ENCODE results near the gene IFNAR2.
"Not testable (repeated sequence)": the region's sequence is repeated elsewhere in the genome, so short reads cannot be mapped to it uniquely, and the experiment has no call there.

IFNAR2 gene

DNA sequence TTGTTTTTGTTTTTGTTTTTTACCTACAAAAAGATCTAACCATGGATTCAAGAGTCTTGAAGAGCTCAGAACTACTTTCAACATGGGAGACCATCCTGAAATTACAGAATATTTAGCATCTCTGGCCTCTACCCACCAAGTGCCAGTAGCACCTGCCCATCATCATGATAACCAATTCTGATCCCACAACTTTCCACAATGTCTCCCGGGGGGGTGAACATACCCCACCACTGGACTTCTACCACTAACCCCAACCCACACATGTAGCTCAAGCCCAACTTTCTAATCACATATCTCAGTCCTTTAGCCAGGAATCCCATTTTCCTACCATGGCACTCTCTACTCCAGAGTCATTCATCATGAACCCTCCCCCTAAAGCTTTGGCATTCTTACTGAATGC lies 15.7 kb upstream of the IFNAR2 start:
- no peak for DNase-seq (ENCODE audit: low read depth in 2 of 3, low spot score in 2 of 3)

DNA sequence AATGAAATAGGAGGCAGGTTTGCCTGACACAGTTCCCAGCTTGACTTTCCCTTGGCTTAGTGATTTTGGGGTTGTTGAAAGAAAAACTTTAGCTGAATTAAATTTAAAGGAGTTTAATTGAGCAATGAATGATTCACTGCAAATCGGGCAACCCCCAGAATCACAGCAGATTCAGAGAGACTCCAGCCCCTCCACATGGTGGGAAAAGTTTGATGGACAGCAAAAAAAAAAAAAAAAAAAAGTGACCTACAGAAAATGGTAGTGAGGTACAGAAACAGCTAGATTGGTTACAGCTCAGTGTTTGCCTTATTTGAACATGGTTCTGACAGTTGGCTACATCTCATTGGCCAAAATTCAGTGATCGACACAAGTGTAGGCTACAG lies 12.6 kb upstream of the IFNAR2 start:
- no peak for DNase-seq (ENCODE audit: low read depth in 2 of 3, low spot score in 2 of 3)

DNA sequence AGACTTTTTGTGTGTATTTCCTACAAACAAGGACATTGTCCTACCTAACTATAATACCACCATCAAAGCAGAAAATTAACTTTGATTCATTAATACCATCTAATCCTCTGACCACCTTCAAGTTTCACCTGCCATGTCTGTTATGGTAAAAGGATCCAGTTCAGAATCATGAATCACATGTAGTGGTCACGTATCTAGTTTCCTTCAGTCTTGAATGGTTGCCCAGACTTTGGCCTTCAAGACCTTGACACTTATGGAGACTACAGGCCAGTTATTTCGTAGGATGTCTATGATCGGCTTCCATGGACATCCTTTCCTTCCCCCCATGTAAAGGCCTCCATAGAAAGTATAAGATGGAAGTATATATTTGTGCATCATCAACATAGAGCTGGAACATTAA lies 10.4 kb upstream of the IFNAR2 start:
- DNase-seq (ENCODE audit: low read depth in 2 of 3, low spot score in 2 of 3), result no peak

DNA sequence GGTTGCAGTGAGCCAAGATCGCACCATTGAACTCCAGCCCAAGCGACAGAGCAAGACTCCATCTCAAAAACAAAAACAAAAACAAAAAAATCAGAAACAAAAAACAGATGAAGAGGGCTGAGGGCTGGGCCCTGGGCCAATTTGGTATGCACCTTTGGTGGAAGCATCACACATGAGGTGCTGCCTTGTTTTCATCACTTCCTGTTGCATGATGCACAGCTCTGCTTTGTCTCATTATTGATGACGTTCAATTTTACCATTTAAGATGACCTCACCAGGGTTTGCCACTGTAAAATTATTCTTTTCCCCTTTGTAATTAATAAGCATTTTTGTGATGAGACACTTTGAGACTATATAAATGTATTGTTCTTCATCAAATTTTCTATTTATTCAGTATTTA lies 9.8 kb upstream of the IFNAR2 start:
- DNase-seq (ENCODE audit: low read depth in 2 of 3, low spot score in 2 of 3), result no peak

DNA sequence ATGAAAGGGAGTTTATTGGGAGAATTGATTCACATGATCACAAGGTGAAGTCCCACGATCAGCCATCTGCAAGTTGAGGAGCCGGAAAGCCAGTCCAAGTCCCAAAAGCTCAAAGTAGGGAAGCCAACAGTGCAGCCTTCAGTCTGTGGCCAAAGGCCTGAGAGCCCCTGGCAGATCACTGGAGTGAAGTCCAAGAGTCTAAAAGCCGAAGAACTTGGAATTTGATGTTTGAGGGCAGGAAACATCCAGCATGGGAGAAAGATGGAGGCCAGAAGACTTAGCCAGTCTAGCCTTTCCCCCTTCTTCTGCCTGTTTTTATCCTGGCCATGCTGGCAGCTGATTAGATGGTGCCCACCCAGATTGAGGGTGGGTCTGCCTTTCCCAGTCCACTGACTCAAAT lies 4.4 kb upstream of the IFNAR2 start:
- not testable (repeated sequence) for DNase-seq (ENCODE audit: low read depth in 2 of 3, low spot score in 2 of 3)

DNA sequence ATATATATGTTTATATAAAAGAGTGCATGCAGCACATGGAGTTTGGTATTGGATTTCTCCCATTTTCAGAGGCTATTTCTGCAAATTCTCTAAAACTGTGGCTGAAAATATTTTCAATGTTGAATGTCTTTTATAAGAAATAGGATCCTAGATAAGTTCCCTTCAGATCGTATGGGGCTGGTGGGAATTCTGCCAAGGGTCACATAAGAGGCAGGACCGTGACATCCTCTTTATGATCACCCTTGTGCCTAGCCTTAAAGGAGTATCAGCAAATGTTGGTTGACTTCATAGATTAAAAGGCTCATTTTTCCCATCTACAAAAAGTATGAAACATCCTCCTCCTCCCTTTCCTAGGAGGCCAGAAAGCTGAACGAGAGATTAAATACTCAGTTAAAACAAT lies 1.3 kb upstream of the IFNAR2 start:
- DNase-seq (ENCODE audit: low read depth in 2 of 3, low spot score in 2 of 3), result no peak

DNA sequence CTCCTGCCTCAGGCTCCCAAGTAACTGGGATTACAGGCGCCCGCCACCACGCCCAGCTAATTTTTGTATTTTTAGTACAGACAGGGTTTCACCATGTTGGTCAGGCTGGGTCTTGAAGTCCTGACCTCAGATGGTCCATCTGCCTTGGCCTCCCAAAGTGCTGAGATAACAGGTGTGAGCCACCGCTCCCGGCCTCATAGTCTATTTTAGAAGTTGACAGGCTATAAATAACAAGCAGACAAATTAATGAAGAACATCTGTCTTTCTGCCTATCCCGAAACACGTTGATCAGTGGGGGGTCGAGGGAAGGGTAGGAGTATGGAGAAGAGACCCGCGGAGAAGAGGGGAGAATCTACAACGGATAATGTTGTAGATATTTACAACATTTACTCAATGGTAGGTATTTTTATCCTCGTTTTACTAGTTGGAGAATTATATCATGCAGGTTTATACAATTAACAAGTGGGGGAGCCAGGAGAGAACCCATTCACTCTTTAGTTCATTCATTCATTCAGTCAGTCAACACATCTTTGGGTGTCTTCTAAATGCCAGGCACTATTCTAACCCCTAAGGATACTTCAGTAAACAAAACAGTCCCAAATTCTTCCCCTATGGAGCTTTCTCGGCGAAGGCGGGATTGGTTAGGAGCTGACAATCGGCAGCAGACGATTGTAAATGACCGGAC lies 497 bp upstream of the IFNAR2 start:
- DNase-seq (ENCODE audit: low read depth in 2 of 3, low spot score in 2 of 3), result no peak

DNA sequence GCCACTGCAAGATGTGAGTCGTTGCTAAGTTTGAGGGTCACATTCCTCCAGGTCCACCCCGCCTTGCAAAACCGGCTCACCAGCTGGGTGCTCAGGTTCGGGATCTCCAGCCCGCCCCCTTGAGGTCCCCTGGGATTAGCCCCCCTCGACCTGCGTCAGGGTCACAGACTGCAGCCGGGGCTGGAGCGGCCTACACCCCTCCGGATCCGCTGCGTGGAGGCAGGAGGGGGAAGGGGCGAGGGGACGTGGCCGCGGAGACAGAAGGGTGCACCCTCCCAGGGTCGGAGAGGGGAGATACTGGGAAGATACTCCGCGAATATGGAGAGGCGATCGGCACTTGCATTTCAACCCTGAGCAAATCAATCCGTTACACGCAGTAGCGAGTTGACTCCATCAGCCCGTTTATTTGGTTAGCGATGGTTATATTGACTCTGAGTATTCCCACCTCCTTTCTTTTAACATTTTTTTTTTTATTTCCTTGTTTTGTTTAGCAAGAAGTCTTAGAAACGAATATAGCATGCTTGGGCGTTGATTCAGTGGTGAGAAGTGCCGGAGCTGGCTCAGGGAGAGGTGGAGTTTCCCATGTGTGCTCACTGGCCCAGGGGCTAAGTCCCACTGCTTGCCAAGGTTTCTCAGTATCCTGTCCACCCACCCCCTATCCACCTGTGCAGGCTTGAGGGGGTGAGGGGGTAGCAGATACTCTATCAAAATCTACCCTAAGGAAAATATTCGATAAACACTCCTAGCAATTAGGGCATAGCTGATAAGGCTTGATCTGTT lies 997 bp downstream of the IFNAR2 start:
- DNase-seq (ENCODE audit: low read depth in 2 of 3, low spot score in 2 of 3), result no peak

DNA sequence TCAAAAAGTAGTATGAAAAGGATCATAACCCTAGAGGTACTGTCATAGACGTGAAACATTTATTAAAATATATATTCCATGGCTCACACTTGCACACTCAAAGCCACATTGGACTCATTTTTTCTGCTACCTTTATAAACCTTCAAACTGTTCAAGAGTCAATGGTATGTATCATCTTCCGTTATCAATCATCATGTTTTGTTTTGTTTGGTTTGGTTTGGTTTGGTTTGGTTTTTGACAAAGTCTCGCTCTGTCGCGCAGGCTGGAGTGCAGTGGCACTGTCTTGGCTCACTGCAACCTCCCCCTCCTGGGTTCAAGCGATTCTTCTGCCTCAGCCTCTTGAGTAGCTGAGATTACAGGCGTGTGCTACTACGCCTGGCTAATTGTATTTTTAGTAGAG lies 1.8 kb downstream of the IFNAR2 start:
- no peak for DNase-seq (ENCODE audit: low read depth in 2 of 3, low spot score in 2 of 3)

DNA sequence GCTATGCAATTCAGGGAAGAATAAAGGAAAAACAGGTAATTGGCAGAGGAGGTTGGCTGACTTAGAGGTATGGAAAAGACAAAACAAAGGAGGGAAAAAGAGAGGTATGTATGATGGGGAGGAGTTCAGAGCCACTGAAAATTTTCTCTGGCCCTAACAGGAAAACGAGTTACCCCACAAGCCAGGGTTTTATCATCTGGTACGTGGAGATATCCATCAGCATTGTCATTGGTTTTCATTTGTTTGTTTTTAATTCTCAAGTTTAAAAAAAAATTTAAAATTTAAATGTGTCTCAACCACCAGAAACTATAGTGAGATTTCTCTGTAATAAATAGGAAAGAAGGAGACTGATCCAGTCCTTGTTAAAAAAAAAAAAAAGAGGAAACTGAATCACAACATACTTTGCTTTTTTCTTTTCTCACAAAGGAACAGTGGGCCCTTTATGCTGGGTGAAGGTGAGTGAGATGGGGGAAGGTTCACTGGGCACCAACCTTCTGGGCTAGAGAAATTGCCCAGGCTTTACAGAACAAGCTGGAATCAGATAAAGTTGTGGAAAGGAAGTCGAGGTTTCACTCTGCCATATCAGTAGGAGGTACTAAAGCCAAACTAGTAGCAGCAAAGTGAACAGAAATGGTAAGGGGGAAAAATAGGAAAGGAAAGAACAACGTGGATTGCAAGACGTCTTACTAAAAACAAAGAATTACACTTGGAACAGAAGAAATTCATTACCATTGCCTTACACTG lies 2.7 kb downstream of the IFNAR2 start:
- no peak for DNase-seq (ENCODE audit: low read depth in 2 of 3, low spot score in 2 of 3)

DNA sequence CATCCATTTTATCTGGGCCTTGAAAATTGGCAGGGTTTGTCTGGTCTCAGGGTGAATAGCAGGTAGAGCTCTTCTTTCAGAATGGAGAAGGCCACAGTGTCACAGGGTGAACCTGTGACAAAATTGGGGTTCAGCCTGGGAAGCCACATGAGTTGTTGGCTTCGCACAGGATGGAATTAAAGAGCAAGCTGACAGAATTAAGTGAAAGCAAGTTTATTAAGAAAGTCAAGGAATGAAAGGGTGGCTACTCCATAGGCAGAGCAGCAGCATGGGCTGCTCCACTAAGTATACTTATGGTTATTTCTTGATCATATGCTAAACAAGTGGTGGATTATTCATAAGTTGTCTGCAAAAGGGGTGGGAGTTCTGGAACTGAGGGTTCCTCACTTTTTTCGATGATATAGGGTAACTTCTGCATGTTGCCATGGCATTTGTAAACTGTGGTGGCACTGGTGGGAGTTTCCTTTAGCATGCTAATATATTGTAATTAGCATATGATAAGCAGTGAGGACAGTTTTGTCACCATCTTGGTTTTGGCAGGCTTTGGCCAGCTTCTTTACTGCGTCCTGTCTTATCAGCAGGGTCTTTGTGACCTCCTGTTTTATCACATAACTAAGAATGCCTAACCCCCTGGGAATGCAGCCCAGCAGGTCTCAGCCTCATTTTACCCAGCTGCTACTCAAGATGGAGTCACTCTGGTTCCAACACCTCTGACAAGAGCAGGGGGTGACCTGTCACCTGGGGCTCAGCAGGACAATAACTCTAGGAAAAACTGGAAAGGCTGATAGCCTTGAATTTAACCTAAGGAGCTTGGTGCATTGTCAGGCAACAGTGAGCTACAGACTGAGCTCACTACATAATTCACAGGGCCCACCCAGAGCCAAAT lies 5.1 kb downstream of the IFNAR2 start:
- DNase-seq (ENCODE audit: low read depth in 2 of 3, low spot score in 2 of 3), result no peak

DNA sequence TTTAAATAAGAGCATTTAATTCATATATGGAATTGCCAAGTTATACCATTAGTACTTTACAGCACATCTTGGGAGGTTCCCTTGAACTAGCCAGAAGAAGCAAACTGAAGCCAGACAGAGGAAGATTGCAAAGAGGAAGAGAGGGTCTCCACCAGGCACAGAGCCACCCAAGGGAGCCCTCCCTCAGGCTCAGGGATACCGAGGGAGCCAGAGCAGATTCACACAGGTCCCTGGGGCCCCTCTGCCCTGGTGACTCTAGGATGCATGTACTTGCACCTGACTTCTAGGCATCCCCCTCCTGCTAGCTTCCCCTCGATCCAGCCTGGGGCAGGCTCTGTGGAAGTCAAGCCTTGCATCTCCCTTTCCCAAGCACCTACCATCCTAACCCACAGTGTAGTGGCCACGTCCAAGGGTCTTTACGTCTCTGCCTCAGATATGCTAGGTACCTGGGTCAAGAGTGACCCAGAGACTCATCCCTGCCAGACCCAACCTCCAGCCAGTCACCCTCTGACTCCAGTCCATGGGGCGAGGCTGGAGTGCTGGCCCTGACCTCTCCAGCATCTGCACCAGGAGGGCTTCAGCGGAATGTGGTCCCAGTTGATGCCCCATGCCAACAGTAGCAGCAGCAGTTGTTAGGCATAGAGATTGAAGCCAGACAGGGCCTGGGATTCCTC lies 6.4 kb downstream of the IFNAR2 start:
- DNase-seq (ENCODE audit: low read depth in 2 of 3, low spot score in 2 of 3), result no peak

DNA sequence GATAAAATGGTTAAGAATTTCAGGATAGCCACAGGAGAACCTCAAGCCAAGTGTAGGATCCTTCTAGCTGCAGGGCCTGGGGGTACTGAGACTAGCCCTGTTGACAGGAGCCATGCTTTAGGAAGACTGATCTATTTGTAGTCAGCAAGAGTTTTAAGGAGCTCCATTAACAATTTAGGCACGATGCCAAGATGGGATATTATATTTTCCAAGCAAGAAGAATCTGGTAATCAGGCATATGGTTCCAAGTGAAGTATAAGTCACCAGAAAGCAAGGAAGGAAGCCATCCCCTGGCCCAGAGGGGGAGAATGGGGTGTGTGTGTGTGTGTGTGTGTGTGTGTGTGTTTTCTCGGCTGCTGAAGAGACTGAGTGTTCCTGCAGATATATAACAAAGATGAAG lies 7.0 kb downstream of the IFNAR2 start:
- no peak for DNase-seq (ENCODE audit: low read depth in 2 of 3, low spot score in 2 of 3)

DNA sequence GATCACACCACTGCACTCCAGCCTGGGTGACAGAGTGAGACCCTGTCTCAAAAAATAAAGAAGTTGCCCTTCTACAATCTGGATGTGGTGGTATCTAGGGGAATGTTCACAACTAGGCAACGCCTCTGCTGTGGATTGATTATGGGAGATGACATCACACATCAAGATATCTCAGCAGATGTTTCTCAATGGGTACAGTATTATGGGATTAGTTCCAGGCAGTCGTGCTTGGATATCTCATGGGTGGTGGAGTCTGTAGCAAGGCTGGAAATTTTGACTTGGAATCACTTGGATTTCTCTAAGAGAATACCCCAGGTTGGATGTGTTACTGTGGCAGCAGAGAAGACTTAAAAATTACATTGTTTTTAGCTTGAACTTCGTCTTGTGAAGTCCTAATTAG lies 7.7 kb downstream of the IFNAR2 start:
- no peak for DNase-seq (ENCODE audit: low read depth in 2 of 3, low spot score in 2 of 3)

DNA sequence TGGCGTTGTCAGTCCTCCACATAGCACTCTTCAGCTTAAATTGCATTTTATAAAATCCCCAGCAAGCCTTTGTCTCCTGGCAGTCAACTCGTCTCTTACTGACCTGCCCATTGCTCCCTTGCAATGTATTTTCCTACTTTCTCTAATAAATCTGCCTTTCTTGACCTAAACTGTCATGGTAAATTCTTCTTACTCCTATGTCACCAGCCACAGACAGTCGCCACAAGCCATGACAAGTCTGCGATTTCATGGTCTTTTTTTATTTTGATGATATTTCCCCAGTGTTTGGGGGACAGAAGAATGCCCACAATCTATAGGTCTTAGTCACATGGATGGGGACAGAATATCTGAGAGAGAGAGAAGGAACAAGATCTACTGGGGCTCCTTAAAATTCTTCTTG lies 8.4 kb downstream of the IFNAR2 start:
- DNase-seq (ENCODE audit: low read depth in 2 of 3, low spot score in 2 of 3), result no peak

DNA sequence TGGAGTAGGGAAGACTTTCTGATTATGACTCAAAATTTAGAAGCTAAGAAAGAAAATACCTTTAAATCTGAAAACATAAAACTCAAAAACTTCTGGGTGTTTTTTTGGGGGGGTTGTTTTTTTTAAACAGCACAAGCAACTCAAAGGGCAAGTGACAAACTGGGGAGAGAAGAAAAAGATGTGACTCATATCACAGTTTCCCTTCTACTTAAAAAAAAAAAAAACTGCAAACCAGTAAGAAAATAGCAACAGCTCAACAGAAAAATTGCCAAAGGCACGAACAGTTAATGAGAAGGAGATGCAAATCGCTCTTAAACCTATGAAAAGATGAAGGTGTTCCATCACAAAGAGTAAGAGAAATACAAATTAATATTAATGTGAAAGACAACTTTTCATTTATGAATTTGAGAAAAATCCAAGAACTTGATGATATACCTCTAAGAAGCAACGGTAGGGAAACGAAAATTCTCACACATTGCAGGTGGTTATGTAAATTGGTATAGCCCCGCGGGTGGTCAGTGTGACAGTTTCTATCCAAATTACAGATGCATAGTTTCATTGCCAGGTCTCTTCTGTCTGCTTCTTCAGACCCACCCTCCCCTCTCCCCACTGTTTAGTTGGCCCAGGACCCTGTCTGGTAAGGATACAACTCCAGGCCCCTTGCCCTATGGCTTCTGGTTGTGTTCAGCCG lies 9.0 kb downstream of the IFNAR2 start:
- DNase-seq (ENCODE audit: low read depth in 2 of 3, low spot score in 2 of 3), result no peak

DNA sequence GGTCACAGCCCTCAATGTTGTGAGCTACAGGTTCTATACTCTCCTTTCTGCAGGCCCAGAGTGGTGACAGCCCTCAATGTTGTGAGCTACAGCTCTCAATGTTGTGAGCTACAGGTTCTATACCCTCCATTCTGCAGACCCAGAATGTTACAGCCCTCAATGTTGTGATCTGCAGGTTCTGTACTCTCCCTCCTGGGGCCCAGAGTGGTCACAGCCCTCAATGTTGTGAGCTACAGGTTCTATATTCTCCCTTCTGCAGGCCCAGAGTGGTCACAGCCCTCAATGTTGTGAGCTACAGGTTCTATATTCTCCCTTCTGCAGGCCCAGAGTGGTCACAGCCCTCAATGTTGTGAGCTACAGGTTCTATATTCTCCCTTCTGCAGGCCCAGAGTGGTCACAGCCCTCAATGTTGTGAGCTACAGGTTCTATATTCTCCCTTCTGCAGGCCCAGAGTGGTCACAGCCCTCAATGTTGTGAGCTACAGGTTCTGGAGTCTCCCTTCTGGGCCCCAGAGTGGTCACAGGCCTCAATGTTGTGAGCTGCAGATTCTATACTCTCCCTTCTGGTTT lies 9.9 kb downstream of the IFNAR2 start:
- not testable (repeated sequence) for DNase-seq (ENCODE audit: low read depth in 2 of 3, low spot score in 2 of 3)

DNA sequence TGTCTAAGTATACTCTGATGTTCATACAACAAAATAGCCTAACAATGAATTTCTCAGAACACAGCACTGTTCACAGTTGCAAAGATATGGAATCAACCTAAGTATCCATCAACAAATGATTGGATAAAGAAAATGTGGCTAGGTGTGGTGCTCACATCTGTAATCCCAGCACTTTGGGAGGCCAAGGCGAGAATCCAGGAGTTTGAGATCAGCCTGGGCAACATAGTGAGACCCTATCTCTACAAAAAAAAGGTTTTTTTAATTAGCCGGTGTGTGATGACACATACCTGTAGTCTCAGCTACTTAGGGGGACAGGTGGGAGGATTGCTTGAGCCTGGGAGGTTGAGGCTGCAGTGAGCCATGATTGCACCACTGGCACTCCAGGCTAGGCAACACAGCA lies 10.7 kb downstream of the IFNAR2 start:
- DNase-seq (ENCODE audit: low read depth in 2 of 3, low spot score in 2 of 3), result no peak

DNA sequence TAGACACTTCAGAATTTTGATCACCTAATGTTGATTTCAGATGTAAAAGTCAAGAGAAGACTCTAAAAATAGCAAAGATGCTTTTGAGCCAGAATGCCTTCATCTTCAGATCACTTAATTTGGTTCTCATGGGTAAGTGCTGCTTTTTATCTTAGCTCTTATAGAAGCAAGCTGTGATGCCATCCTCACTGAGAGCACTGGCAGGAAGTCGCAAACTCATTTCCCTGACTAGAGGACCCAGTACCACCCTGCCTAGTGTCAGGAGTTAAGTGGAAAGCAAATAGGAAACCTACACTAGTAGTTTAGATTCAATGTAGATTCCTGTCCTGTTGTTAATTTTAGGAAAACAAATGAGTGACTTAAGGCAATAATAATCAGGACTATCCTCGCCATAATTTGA lies 12.1 kb downstream of the IFNAR2 start:
- no peak for DNase-seq (ENCODE audit: low read depth in 2 of 3, low spot score in 2 of 3)

DNA sequence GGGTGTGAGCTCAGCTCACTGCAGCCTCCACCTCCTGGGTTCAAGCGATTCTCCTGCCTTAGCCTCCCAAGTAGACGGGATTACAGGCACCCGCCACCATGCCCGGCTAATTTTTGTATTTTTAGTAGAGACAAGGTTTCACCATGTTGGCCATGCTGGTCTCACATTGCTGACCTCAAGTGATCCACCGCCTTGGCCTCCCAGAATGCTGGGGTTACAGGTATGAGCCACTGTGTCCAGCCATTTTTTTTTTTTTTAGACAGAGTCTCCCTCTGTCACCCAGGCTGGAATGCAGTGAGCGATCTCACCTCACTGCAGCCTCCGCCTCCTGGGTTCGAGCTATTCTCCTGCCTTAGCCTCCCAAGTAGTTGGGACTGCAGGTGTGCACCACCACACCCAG lies 13.1 kb downstream of the IFNAR2 start:
- DNase-seq (ENCODE audit: low read depth in 2 of 3, low spot score in 2 of 3), result not testable (repeated sequence)
